ENCODE results near the gene RIMS4.
A peak's percentile ranks its signal among the peaks of the same experiment; 100 is the strongest.

RIMS4 gene

DNA sequence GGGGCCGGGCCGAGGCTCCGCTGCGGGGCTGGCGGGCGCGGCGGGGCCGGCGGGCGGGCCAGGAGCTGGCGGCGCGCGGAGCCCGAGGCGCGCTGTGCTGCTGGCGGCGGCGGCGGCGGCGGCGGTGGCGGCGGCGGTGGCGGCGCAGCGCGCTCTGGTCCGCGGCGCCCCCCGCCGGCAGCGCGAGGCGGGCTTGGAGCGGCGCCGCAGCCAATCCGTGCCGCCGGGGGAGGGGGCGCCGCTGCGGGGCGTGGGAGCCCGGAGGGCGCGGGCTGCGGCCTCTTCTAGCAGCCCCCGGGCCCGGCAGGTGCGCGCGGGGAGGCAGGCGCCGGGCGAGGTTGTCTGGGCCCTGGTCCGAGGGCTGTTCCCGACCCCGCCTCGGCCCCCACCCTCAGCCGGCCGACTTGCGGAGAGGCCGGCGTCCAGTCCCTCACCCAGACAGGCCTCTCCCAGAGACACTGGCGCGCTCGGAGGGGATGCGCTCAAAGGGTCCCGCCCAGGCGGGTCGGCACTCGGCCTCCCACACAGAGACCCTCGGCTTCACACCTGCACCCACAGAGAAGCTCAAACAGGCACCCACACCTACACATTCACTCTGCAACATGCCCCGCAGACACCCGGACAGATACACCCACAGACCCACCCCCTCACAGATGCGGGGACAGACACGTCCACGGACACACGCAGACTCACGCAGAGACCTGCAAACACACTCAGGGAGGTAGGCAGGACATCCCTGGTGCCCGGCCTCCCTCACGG lies at the start of gene RIMS4:
TSS of gene RIMS4 (minus strand) at position 156 of the 759 bp plus-strand sequence. CDS start 275 bp downstream, outside the sequence.
- DNase-seq: peak; percentile 39

- DNase-seq: no peak
Observed at GRCh38 chr20:44858606-44859360, 48.4 kb upstream of the RIMS4 start.

DNA sequence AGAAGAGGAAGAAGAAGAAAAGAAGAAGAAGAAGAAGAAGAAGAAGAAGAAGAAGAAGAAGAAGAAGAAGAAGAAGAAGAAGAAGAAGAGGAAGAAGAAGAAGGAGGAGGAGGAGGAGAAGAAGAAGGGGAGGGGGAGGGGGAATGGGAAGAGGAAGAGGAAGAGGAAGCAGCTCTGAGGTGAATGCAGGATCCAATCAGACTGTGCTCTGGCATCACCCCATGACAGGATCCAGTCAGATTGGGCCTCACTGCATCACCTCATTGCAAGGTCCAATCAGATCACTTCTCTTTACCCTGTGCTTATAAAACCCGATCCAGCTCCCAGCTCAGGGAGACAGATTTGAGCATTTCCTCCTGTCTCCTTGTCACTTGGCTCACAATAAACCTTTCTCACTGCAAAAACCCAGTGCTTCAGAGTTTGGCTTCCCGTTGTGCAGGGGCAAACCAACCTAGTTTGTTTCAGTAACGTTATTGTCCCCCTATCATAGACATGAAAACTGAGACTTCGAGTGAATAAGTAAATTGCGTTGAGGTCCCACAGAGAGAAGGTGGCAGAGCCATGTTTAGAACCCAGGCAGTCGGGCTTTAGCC lies 46.6 kb upstream of the RIMS4 start:
- no peak for DNase-seq

- DNase-seq: no peak
Observed at GRCh38 chr20:44856442-44856841, 46.1 kb upstream of the RIMS4 start.

DNA sequence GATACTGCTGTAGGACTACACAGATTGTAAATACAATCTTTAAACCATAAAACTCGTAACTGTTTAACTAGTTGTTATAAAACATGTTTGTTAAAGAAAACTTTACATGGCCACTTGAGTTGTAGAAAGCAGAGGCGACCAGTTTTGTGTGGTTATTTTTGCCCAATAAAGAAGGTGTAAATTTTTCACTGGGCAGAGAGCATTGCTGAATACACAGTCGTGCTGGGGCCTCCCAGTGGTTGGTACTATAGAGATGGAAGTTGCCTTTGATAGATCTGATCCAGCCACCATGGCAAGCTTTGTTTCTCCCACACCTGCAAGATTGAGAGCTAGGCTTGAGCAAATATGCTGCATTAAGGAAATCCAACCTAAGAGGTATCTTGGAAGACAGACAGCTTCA lies 41.2 kb upstream of the RIMS4 start:
- no peak for DNase-seq

- no peak for DNase-seq
Observed at GRCh38 chr20:44850837-44851236, 40.5 kb upstream of the RIMS4 start.

DNA sequence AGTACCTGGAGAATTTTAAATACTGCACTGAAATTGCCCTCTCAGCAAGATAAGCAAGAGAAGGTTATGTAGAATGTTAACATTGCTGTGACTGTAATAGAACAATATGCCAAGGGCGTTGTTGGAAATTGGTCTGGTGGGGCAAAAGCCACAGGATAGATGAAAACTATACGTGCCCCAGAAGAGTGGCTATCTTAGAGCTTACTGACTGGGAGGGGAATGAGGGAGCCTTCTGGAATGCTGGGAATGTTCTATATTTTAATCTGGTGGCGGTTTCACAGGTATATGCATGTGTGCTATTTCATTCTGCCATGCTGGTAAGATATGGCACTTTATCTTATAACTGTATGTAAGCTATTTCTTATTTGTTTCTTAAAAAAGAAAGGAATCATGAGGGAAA lies 39.9 kb upstream of the RIMS4 start:
- no peak for DNase-seq

GRCh38 chr20:44849703-44850102 lies 39.4 kb upstream of the RIMS4 start:
- no peak for DNase-seq

GRCh38 chr20:44848254-44849015 lies 38.1 kb upstream of the RIMS4 start:
- DNase-seq: no peak

- DNase-seq: no peak
Observed at GRCh38 chr20:44843876-44844275, 33.5 kb upstream of the RIMS4 start.

DNA sequence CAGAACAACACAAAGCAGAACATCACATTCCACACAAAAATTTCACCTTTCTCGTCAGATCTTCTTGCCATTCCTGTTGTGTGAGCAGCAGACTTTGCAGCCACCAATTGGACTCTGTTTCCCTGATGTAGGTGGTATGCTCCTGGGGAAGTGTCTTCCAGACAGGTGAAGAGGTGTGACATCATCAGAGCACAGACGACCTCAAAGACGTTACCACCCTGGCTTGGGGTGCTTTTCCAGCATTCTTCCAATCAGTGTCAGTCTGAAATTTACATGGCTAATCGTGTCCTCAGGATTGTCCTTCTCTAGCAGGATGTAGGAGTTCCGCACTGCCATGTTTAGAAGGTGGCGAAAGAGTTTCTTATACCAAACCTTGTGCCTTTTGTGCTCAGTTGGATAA lies 31.6 kb upstream of the RIMS4 start:
- no peak for DNase-seq

GRCh38 chr20:44840826-44841225 lies 30.5 kb upstream of the RIMS4 start:
- no peak for DNase-seq

DNA sequence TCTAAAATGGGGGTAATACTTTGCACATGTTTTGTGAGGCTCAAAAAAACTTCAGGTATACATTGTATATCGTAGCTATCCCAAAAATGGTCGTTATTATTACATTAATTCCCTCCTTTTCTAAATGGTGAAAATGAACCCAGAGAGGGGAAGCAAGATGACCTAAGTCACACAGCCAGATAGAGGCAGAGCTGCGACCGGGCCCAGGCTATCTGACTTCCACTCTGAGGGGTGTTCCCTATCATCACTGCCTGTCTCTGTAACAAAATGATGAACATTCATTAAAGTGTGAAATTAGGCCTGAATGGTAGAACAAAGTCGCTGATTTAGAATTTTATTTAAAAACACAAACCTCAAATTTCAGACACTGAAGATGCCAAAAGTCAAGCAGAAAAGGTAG lies 29.1 kb upstream of the RIMS4 start:
- DNase-seq: no peak

- DNase-seq: no peak
Observed at GRCh38 chr20:44838521-44838920, 28.2 kb upstream of the RIMS4 start.

DNA sequence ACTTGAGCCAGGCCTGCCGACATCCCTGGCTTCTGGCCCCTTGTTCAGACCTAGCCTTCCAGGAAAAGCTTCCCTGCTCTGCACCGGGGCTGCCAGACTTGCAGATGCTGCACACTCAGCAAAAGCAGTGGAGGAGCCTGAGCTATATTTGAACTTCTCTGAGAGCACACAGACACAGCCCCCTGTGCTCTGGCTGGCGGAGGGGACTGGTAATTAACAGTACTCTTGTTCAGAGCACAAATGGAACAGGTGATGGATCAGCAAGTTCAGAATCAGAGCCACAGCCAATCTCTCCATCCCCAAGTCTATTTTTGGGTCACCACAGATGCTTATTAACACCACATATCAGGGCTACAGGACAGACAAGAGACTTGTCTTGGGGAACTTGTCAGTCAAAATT lies 27.6 kb upstream of the RIMS4 start:
- no peak for DNase-seq

GRCh38 chr20:44836601-44837120 lies 26.3 kb upstream of the RIMS4 start:
- no peak for DNase-seq

GRCh38 chr20:44835661-44836221 lies 25.4 kb upstream of the RIMS4 start:
- DNase-seq: no peak

GRCh38 chr20:44835116-44835515 lies 24.8 kb upstream of the RIMS4 start:
- no peak for DNase-seq

- DNase-seq: no peak
Observed at GRCh38 chr20:44834693-44835092, 24.3 kb upstream of the RIMS4 start.

DNA sequence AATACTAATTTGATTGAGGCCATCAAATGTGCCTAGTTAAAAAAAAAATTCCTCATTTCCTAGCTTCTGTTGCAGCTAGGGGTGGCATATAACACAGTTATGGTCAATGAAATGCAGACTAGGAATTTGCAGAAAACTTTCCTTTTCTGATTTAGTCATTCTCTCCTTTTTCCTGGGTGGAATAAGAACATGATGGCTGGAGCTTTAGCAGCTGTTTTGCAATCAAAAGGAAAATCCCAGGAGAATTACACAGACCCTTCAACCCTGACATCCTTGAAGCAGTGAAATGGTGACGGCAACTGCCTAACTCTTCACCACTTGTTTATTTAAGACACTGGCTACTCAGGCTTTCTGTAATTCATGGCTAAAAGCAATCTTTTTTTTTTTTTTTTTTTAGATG lies 23.1 kb upstream of the RIMS4 start:
- DNase-seq: no peak

GRCh38 chr20:44832724-44833123 lies 22.4 kb upstream of the RIMS4 start:
- DNase-seq: peak; percentile 34

DNA sequence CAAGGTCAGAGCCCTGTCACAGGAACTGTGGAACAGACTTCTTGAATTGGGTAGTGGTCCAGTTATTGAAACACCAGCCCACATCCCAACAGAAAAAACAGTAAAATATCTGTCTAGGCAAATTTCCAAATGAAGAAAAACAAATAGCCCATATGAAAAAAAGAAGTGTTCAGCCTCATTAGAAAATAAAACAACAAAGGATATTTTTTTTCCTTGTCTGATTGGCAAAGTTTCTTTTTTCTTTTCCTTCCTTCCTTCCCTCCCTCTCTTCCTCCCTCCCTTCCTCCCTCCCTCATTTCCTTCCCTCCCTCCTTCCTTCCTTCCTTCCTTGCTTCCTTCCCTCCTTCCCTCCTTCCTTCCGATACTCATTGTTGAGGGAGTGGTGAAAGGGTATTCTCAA lies 20.6 kb upstream of the RIMS4 start:
- DNase-seq: no peak

DNA sequence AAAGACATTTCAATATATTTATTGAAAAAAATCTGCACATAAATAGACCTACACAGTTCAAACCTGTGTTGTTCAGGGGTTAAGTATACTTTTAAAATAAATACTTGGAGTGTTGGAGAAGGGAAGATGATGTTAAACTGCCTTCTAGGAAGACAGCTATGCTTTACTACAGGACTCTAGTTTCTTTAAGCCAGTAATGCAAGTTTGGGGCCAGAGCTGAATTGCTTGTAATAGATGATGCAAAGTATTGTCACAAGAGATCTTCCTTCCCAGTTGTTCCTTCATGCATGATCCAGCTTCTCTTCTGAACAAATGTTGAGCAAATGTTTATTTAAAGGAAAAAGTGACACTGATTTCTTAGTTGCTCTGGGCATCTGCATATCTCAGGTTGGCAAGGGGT lies 20.2 kb upstream of the RIMS4 start:
- no peak for DNase-seq

Data from NCI-H1436 (cell line).